ENCODE measurements around the gene WWOX. TPM values are rescaled to one million over a fixed set of nuclear protein-coding genes. Genes with fewer than 3 reads are reported as not detected.

WWOX gene
- polyA plus RNA-seq, 2 of the 4 experiments (the other 2 are of a cell fraction) = 16.0 to 17.2 TPM

DNA sequence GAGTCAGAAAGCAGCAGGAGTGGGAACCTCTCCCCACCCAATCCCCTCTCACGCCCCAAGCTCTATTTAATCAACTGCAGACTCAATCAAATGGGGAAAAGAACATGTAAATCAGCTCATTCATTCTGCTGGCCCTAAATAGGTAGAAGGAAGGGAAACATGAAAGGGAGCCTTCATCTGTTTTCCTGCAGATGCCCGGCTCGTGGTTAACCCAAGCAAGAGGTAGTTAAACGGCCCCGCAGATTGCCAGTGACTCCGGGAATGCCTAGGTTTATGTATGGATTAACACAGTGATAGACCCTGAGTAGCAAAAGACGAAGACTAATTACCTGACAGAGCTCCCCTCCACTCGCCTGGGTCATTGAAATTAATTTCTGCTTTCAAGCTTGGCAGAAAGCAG lies 542.0 kb downstream of the WWOX start:
- POLR2A ChIA-PET = no interaction called here
- H3K9me3 ChIP-seq = no peaks in the 10 kb centered on the region
- TF ChIP-seq EP300 (IDR thresholded peaks at IDR 0.05) = no peak
- TF ChIP-seq HOXB13 (CRISPR knock-in tag; IDR thresholded peaks at IDR 0.05; ENCODE audit: low read depth) = no peak
- TF ChIP-seq FOSL2 (IDR thresholded peaks at IDR 0.05) = no peak
- no peak for TF ChIP-seq FOSL2 (CRISPR knock-in tag; IDR thresholded peaks at IDR 0.05)
- TF ChIP-seq RARB (CRISPR knock-in tag; IDR thresholded peaks at IDR 0.05) = no peak
- TF ChIP-seq, protein P1, sequence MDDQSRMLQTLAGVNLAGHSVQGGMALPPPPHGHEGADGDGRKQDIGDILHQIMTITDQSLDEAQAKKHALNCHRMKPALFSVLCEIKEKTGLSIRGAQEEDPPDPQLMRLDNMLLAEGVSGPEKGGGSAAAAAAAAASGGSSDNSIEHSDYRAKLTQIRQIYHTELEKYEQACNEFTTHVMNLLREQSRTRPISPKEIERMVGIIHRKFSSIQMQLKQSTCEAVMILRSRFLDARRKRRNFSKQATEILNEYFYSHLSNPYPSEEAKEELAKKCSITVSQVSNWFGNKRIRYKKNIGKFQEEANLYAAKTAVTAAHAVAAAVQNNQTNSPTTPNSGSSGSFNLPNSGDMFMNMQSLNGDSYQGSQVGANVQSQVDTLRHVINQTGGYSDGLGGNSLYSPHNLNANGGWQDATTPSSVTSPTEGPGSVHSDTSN (IDR thresholded peaks at IDR 0.05) = no peak
- no peak for TF ChIP-seq CBX8 (IDR thresholded peaks at IDR 0.05)
- TF ChIP-seq, protein P2, sequence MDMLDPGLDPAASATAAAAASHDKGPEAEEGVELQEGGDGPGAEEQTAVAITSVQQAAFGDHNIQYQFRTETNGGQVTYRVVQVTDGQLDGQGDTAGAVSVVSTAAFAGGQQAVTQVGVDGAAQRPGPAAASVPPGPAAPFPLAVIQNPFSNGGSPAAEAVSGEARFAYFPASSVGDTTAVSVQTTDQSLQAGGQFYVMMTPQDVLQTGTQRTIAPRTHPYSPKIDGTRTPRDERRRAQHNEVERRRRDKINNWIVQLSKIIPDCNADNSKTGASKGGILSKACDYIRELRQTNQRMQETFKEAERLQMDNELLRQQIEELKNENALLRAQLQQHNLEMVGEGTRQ (IDR thresholded peaks at IDR 0.05) = no peak
- TF ChIP-seq FOXS1 (CRISPR knock-in tag; IDR thresholded peaks at IDR 0.05) = no peak
- TF ChIP-seq, protein P3, sequence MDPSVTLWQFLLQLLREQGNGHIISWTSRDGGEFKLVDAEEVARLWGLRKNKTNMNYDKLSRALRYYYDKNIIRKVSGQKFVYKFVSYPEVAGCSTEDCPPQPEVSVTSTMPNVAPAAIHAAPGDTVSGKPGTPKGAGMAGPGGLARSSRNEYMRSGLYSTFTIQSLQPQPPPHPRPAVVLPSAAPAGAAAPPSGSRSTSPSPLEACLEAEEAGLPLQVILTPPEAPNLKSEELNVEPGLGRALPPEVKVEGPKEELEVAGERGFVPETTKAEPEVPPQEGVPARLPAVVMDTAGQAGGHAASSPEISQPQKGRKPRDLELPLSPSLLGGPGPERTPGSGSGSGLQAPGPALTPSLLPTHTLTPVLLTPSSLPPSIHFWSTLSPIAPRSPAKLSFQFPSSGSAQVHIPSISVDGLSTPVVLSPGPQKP (IDR thresholded peaks at IDR 0.05; ENCODE audit: low read depth, low read length) = no peak
- ATAC-seq (no peak), DNase-seq (ENCODE audit: low read depth in 1 of 2, low spot score in 1 of 2) (no peak), FAIRE-seq (no peak)
- no peak overlapping the region for H3K4me3 ChIP-seq
- CTCF ChIA-PET = no interaction called here
- WGBS (ENCODE audit: missing lambda C conversion rate) = 51% methylated on average over 8 of the region's 8 CpGs
- no peak overlapping the region for H3K27ac ChIP-seq
- no peak overlapping the region for H3K4me2 ChIP-seq
- no peaks in the 10 kb centered on the region for H3K4me1 ChIP-seq

DNA sequence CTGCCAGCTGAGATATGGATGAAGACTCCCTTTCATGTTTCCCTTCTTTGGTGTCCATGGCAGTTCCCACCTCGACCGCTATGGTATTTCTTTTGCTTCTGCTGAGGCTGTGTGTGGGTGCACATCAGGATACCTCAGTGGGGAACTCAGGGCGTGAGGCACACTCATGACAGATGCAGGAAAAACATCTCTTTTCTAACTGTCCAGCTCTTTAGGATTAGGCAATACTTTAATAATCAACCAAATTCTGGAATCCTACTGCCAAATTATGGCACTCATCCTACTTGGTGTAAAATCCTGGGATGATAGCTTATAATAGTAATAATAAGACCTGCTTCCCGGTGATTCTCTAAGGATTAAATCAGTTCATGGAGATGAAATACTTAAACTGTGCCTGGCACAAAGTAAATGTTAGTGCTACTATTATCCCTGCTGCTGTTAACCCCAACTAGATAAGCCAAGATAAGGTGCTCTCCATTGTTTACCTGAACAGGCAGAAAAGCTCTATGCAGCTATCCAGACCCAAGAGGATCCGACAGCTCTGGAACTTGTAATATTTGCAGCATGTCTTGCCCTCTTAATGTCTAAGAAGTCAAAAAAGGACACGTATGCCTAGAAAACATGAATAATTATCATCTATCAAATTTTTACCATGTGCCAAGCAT lies 543.3 kb downstream of the WWOX start:
- no peaks in the 10 kb centered on the region for H3K9me3 ChIP-seq
- FAIRE-seq (no peak), ATAC-seq (no peak), DNase-seq (ENCODE audit: low read depth in 1 of 2, low spot score in 1 of 2) (no peak)
- H3K4me1 ChIP-seq = no peaks in the 10 kb centered on the region
- H3K4me3 ChIP-seq = no peak overlapping the region
- CTCF ChIA-PET = no interaction called here
- H3K27ac ChIP-seq = no peak overlapping the region
- TF ChIP-seq PHF8 (IDR thresholded peaks at IDR 0.05; ENCODE audit: borderline replicate concordance, low read depth) = no peak
- TF ChIP-seq TFCP2L1 (CRISPR knock-in tag; IDR thresholded peaks at IDR 0.05) = no peak
- TF ChIP-seq, protein P1 (IDR thresholded peaks at IDR 0.05) = no peak
- no peak for TF ChIP-seq KDM1A (IDR thresholded peaks at IDR 0.05; ENCODE audit: low read depth)
- no peak for TF ChIP-seq BHLHE40 (IDR thresholded peaks at IDR 0.05; ENCODE audit: low read depth, low read length)
- TF ChIP-seq EP300 (IDR thresholded peaks at IDR 0.05) = no peak
- POLR2A ChIA-PET = no interaction called here
- H3K4me2 ChIP-seq = no peak overlapping the region
- 54% methylated on average over 6 of the region's 6 CpGs for WGBS (ENCODE audit: missing lambda C conversion rate)

DNA sequence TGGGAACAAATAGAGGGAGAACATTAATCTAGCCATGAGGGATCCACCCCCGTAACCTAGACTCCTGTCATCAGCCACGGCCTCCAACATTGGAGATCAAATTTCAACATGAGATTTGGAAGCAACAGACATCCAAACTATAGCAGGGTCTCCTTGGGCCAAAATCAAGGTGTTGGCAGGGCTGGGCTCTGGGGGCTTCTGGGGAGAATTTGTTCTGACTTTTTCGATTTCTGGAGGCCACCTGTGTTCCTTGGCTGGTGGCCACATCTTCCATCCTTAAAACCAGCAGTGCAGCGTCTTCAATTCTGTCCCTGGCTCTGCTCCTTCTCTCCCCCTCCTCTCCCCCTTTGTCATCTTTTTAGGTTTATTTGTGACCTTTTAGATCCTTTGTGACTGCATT lies 546.2 kb downstream of the WWOX start:
- ATAC-seq = no peak
- H3K4me2 ChIP-seq = no peak overlapping the region
- 33% methylated on average over 4 of the region's 4 CpGs for WGBS (ENCODE audit: missing lambda C conversion rate)
- ChIA-PET CTCF (no interaction called here), POLR2A (no interaction called here)
- no peaks in the 10 kb centered on the region for H3K9me3 ChIP-seq
- no peak for FAIRE-seq
- H3K27ac ChIP-seq = no peak overlapping the region
- no peak for DNase-seq (ENCODE audit: low read depth in 1 of 2, low spot score in 1 of 2)
- TF ChIP-seq ZFP36 (IDR thresholded peaks at IDR 0.05; ENCODE audit: borderline replicate concordance, partially characterized antibody) (no peak), NFE2L2 (conservative IDR thresholded peaks at IDR 0.05; ENCODE audit: low read length) (no peak), JUNB (IDR thresholded peaks at IDR 0.05) (no peak)
- TF ChIP-seq, protein P1 (IDR thresholded peaks at IDR 0.05) = no peak
- TF ChIP-seq, protein P4, sequence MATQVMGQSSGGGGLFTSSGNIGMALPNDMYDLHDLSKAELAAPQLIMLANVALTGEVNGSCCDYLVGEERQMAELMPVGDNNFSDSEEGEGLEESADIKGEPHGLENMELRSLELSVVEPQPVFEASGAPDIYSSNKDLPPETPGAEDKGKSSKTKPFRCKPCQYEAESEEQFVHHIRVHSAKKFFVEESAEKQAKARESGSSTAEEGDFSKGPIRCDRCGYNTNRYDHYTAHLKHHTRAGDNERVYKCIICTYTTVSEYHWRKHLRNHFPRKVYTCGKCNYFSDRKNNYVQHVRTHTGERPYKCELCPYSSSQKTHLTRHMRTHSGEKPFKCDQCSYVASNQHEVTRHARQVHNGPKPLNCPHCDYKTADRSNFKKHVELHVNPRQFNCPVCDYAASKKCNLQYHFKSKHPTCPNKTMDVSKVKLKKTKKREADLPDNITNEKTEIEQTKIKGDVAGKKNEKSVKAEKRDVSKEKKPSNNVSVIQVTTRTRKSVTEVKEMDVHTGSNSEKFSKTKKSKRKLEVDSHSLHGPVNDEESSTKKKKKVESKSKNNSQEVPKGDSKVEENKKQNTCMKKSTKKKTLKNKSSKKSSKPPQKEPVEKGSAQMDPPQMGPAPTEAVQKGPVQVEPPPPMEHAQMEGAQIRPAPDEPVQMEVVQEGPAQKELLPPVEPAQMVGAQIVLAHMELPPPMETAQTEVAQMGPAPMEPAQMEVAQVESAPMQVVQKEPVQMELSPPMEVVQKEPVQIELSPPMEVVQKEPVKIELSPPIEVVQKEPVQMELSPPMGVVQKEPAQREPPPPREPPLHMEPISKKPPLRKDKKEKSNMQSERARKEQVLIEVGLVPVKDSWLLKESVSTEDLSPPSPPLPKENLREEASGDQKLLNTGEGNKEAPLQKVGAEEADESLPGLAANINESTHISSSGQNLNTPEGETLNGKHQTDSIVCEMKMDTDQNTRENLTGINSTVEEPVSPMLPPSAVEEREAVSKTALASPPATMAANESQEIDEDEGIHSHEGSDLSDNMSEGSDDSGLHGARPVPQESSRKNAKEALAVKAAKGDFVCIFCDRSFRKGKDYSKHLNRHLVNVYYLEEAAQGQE (IDR thresholded peaks at IDR 0.05) = no peak
- H3K4me1 ChIP-seq = no peaks in the 10 kb centered on the region
- no peak overlapping the region for H3K4me3 ChIP-seq
